Activated B cell treated with CpG ODN at 0.5 μM for 24 hours (primary cell): ENCODE measurements around the gene ZC2HC1B. TPM values are rescaled to one million over a fixed set of nuclear protein-coding genes. Genes with fewer than 3 reads are reported as not detected.
A peak's percentile ranks its signal among the peaks of the same experiment; 100 is the strongest.

ENCODE experiments used
- ATAC-seq: fragments of 200-7000 bp; cut with Tn5 transposase; one replicate; pipeline ENCODE4 v1.10.0; 2021; ENCODE audit warnings: low read depth, mild to moderate bottlenecking, moderate library complexity
- CTCF ChIA-PET: fragments of 350-600 bp; sonication (Branson Sonifier 250); formaldehyde crosslinking; loops from one replicate; lab custom pipeline; 2021; ENCODE audit warnings: antibody characterized with exemption; lab: Charles Lee
- POLR2A ChIA-PET: fragments of 350-600 bp; sonication (Branson Sonifier 250); formaldehyde crosslinking; loops from one replicate; lab custom pipeline; 2021; ENCODE audit warnings: antibody characterized with exemption; lab: Charles Lee
- DNase-seq: peaks from one replicate; pipeline ENCODE4 v3.0.0; 2022
- H3K27ac Mint-ChIP-seq: one replicate; pipeline ENCODE4 v1.8.0; 2020; ENCODE audit warnings: mixed read lengths
- H3K27me3 Mint-ChIP-seq: one replicate; pipeline ENCODE4 v1.8.0; 2021; ENCODE audit warnings: mixed read lengths
- H3K36me3 Mint-ChIP-seq: one replicate; pipeline ENCODE4 v1.8.0; 2021; ENCODE audit warnings: low read depth, mixed read lengths
- H3K4me1 Mint-ChIP-seq: one replicate; pipeline ENCODE4 v1.8.0; 2021; ENCODE audit warnings: mixed read lengths
- H3K4me3 Mint-ChIP-seq: one replicate; pipeline ENCODE4 v1.8.0; 2020; ENCODE audit warnings: mild to moderate bottlenecking, mixed read lengths
- H3K9me3 Mint-ChIP-seq: one replicate; pipeline ENCODE4 v1.8.0; 2020; ENCODE audit warnings: mixed read lengths
- intact Hi-C: fragments of 100-400 bp; cut with micrococcal nuclease; formaldehyde crosslinking; loops from one replicate; pipeline ENCODE4 v1.15.1; 2024
- total RNA-seq: library from RNA; stranded (reverse); gene quantifications from 2 replicates; pipeline ENCODE4 v1.2.3, GENCODE V29; 2022
- TF ChIP-seq, protein P1 (sequence below): fragments of 200-600 bp; IDR thresholded peaks from one replicate; pipeline ENCODE4 v1.8.0; 2022; ENCODE audit warnings: antibody characterized with exemption, mild to moderate bottlenecking

ZC2HC1B gene
- total RNA-seq, 1 donor from 2014 or later, result 2.3 TPM

- DNase-seq (no peak), ATAC-seq (peak; percentile 40)
- intact Hi-C loops, result loop anchor here (5.0 to 10.0 kb wide), 5 partner anchors 100 to 1892 kb away; partner anchors contain the start of genes EPM2A and FUCA2
- peak overlapping the region; percentile 96 for H3K27ac Mint-ChIP-seq
- peaks cover 43% of the 10 kb centered on the region for H3K36me3 Mint-ChIP-seq
- ChIA-PET CTCF (interaction anchor here (0.8 to 1.7 kb wide), 3 partner anchors 98 to 267 kb away, joined by 3 to 8 read pairs (median 4); no protein-coding TSS in a partner anchor), POLR2A (interaction anchor here (0.6 to 2.0 kb wide), 9 partner anchors 10 to 1893 kb away, joined by 3 to 17 read pairs (median 4); partner anchors contain the start of genes ADAT2, PEX3 and SF3B5)
- no peaks in the 10 kb centered on the region for H3K27me3 Mint-ChIP-seq
- no peaks in the 10 kb centered on the region for H3K9me3 Mint-ChIP-seq
- peak overlapping the region; percentile 92 for H3K4me3 Mint-ChIP-seq
- TF ChIP-seq, protein P1, sequence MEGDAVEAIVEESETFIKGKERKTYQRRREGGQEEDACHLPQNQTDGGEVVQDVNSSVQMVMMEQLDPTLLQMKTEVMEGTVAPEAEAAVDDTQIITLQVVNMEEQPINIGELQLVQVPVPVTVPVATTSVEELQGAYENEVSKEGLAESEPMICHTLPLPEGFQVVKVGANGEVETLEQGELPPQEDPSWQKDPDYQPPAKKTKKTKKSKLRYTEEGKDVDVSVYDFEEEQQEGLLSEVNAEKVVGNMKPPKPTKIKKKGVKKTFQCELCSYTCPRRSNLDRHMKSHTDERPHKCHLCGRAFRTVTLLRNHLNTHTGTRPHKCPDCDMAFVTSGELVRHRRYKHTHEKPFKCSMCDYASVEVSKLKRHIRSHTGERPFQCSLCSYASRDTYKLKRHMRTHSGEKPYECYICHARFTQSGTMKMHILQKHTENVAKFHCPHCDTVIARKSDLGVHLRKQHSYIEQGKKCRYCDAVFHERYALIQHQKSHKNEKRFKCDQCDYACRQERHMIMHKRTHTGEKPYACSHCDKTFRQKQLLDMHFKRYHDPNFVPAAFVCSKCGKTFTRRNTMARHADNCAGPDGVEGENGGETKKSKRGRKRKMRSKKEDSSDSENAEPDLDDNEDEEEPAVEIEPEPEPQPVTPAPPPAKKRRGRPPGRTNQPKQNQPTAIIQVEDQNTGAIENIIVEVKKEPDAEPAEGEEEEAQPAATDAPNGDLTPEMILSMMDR, result no peak
- peaks cover 17% of the 10 kb centered on the region for H3K4me1 Mint-ChIP-seq
Observed at GRCh38 chr6:143842461-143842901, 21.8 kb upstream of the ZC2HC1B start.

- CTCF ChIA-PET, result interaction anchor here (0.7 to 1.7 kb wide), 4 partner anchors 10 to 268 kb away, joined by 3 to 8 read pairs (median 4); no protein-coding TSS in a partner anchor
- Mint-ChIP-seq H3K36me3 (peaks cover 48% of the 10 kb centered on the region), H3K27ac (peak within 1 kb of the TSS; percentile 96), H3K27me3 (no peaks in the 10 kb centered on the region), H3K9me3 (no peaks in the 10 kb centered on the region), H3K4me3 (peak within 1 kb of the TSS; percentile 92), H3K4me1 (peaks cover 17% of the 10 kb centered on the region)
- DNase-seq, result peak; percentile 84
- TF ChIP-seq, protein P1, result no peak
- intact Hi-C loops, result loop anchor here (1.0 to 10.0 kb wide), 12 partner anchors 99 to 1892 kb away; partner anchors contain the start of genes ADAT2, AIG1, EPM2A and FUCA2
- POLR2A ChIA-PET, result interaction anchor here (0.6 to 2.0 kb wide), 11 partner anchors 10 to 1893 kb away, joined by 3 to 17 read pairs (median 4); partner anchors contain the start of genes ADAT2, PEX3 and SF3B5
- peak; percentile 97 for ATAC-seq
Observed at GRCh38 chr6:143842902-143843676, 21.2 kb upstream of the ZC2HC1B start, which contains the start of gene LTV1. LTV1 (plus strand) TSS chr6:143843338; CDS start chr6:143843478, 140 bp downstream.

DNA sequence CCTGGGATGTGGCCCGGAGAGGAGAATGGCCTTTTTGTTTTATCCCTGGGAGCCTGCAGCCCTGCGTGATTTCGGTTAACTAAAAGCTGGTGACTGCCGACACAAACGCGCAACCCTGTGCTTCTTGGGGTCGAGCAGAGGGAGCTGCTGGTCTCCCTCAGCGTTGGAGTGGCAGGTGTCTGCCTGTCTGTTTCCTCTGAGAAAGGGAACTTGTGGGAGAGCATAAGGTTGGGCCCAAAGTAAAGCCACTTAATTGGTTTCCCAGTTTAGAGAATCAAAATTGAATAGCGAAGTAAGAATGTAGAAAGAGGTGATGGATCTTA is 20.6 kb upstream of the ZC2HC1B start:
- DNase-seq (no peak), ATAC-seq (peak; percentile 3)
- CTCF ChIA-PET, result interaction anchor here (0.8 to 1.7 kb wide), 3 partner anchors 96 to 268 kb away, joined by 3 to 8 read pairs (median 4); no protein-coding TSS in a partner anchor
- H3K27me3 Mint-ChIP-seq, result no peaks in the 10 kb centered on the region
- peak overlapping the region; percentile 92 for H3K4me3 Mint-ChIP-seq
- peaks cover 17% of the 10 kb centered on the region for H3K4me1 Mint-ChIP-seq
- intact Hi-C loops, result loop anchor here (1.0 to 10.0 kb wide), 12 partner anchors 99 to 1891 kb away; partner anchors contain the start of genes ADAT2, AIG1, EPM2A and FUCA2
- TF ChIP-seq, protein P1, result no peak
- H3K9me3 Mint-ChIP-seq, result no peaks in the 10 kb centered on the region
- H3K27ac Mint-ChIP-seq, result peak overlapping the region; percentile 96
- POLR2A ChIA-PET, result interaction anchor here (0.9 to 2.0 kb wide), 10 partner anchors 11 to 1892 kb away, joined by 3 to 17 read pairs (median 4); partner anchors contain the start of genes ADAT2, PEX3 and SF3B5
- H3K36me3 Mint-ChIP-seq, result peaks cover 53% of the 10 kb centered on the region

DNA sequence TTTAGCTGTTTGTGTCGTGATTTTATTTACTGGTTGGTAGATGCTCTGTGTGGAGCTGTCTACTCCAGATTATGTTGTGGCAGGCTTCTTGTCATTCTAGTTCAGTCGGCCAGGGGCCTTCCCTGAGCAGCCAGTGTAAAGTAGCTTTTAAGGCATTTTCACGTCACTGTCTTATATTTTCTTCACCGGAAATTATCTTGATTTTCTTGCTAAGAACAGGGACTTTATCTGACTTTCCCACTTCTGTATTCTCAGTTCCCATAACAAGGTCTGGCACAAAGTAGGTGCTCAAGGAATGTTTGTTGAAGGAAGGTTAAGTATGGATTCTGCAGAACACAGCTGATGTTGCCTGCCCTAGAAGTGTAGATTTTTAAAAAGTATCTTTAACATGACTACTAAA is 20.3 kb upstream of the ZC2HC1B start:
- Mint-ChIP-seq H3K4me3 (peak overlapping the region; percentile 92), H3K27ac (peak overlapping the region; percentile 96), H3K9me3 (no peaks in the 10 kb centered on the region), H3K27me3 (no peaks in the 10 kb centered on the region), H3K36me3 (peaks cover 57% of the 10 kb centered on the region), H3K4me1 (peaks cover 17% of the 10 kb centered on the region)
- ChIA-PET POLR2A (interaction anchor here (1.2 to 2.0 kb wide), 5 partner anchors 221 to 373 kb away, joined by 3 to 17 read pairs (median 4); partner anchors contain the start of gene SF3B5), CTCF (interaction anchor here (0.8 to 1.7 kb wide), 4 partner anchors 17 to 269 kb away, joined by 3 to 8 read pairs (median 3); partner anchors contain the start of gene SF3B5)
- ATAC-seq (no peak), DNase-seq (no peak)
- TF ChIP-seq, protein P1, result no peak
- intact Hi-C loops, result loop anchor here (5.0 to 10.0 kb wide), 5 partner anchors 98 to 1891 kb away; partner anchors contain the start of genes EPM2A and FUCA2
